NCI-H2107 treated with DMSO at 0.1 percent for 48 hours (cell line): ENCODE data around the gene EMID1.

Experiments
- DNase-seq: peaks from one replicate; lab custom pipeline; 2025; ENCODE audit not compliant: unreplicated experiment; lab: John Stamatoyannopoulos, UW

EMID1 gene

DNA sequence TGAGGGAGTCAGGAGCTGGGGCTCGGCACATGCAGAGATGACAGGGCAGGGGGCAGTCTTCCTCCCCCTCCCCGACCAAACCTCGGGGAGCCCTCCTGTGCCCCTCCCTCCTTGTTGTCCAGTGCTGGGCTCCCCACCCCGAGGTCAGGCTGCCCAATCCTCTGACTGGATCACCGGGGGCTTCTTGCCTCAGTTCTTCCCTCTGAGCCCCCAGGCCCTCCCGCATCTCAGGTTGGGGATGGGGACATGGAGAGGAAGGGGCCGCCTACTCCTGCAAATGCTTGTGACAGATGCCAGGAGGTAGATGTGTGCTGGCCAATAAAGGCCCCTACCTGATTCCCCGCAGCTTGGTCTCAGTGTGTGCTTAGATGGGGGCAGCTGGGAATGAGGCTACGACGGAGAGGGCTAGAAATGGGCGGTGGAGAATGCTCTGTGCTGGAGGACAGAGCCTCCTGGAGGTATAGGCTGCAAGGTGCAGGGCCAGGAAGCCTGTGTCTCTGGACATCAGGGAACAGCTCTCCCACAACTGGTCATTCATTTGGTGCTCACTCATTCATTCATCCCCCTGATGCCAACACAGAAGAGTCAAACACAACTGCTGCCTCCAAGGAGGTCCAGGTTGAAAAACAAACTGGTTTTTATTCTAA is 53.7 kb downstream of the EMID1 start:
- no peak for DNase-seq

DNA sequence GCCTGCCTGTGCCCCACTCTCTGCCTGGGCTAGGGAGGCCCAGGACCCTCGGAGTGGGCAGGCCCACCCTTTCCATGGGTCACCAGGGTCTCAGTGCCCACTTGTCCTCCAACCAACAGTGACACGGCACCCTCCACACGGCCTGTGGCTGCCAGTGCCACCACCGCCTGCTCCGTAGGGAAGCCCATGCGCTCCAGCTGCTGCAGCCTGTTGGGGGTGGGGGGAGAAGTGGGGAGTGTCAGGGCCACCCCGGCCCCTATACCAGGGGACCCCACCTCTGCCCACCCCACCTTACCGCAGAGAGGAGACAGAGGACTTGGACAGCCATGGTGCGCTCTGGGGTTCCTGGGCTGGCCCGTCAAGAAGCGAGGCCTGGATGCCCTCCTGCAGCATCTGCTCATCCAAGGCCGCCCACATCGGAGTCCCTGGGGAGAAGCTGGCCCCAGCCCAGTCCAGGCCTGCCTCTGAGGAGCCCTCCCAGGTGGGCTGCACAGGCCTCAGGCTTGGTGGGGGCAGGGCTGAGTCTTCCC is 54.4 kb downstream of the EMID1 start:
- no peak for DNase-seq

GRCh38 chr22:29260601-29261315 is 55.1 kb downstream of the EMID1 start:
- DNase-seq: no peak

DNA sequence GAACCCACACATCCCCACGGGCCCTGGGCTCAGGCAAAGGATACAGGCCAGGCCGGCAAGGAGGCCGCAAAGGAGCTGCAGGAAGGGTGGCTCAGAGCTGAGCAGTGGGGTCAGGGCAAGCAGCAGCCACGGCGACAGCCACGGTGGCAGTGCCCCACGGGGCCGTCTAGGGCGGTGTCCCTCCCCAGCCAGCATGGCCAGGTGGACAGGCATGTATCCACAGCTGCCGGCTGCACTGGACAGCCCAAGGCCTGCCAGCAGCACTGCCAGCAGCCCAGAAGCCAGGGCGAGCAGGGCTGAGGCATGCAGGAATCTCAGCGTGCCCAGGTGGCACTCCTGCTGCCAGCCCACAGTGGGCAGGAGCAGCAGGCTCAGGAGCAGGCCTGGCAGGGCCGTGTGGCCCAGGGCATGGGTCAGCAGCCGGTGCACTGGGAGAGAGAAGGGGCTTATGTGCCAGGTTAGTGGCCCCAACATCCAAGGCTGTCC is 58.1 kb downstream of the EMID1 start:
- no peak for DNase-seq

GRCh38 chr22:29265305-29265704 is 59.6 kb downstream of the EMID1 start:
- DNase-seq: no peak

- no peak for DNase-seq
Observed at GRCh38 chr22:29265929-29266328, 60.2 kb downstream of the EMID1 start.

GRCh38 chr22:29266564-29267461 is 61.1 kb downstream of the EMID1 start:
- DNase-seq: no peak

DNA sequence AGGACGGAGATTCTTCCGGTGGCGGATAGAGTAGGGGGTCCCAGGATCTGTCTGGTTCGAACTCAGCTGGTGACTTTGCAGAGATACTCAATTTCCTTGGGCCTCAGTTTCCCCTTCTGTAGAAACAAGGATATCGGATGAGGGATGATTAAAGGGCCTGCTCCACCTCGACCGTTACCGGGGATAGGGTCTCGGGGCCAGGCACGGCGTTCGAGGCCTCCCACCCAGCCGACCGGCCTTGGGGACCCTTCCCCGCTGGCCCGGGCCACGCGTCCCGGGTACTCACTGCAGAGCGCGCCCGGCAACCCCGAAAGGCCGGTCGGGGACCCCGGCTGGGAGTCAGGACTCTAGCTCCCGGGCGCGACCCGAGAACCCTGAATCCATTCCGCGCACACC is 61.8 kb downstream of the EMID1 start:
- no peak for DNase-seq

DNA sequence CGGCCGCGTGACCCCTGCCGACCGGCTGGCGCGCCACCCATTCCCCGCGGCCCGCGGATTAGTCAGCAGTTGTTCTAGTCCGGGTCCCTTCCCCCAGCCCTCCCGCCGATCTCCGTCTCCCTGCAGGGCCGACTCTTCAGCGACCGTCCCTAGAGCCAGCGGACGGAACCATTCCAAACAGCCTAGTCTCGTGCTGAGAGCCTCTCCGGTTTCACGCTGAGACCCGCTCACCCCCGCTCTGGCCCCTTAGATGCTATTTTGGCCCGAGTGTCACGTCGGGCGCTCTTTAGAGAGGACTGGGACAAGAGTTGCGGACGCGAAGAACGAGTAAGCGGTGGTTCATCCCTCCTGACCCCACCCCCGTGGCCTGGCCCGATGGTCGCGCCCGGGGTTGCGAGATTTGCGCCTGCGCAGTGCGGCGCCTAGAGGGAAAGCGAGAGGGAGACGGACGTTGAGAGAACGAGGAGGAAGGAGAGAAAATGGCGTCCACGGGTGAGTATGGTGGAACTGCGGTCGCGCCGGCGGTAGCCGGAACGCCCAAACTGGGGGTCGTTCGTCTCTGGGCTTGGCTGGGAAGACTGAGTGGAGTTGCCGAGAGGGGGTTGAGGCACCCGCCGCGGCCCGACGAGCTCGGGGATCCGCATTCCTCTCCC is 62.3 kb downstream of the EMID1 start, which contains the start of the genes EWSR1 and RHBDD3:
EWSR1 (plus strand) TSS at position 411 of the 653 bp plus-strand sequence; CDS start at position 480, 69 bp downstream.
RHBDD3 (minus strand) TSS at position 124 of the 653 bp plus-strand sequence. CDS start 2,355 bp downstream, outside the sequence.
- peak; percentile 72 for DNase-seq

DNA sequence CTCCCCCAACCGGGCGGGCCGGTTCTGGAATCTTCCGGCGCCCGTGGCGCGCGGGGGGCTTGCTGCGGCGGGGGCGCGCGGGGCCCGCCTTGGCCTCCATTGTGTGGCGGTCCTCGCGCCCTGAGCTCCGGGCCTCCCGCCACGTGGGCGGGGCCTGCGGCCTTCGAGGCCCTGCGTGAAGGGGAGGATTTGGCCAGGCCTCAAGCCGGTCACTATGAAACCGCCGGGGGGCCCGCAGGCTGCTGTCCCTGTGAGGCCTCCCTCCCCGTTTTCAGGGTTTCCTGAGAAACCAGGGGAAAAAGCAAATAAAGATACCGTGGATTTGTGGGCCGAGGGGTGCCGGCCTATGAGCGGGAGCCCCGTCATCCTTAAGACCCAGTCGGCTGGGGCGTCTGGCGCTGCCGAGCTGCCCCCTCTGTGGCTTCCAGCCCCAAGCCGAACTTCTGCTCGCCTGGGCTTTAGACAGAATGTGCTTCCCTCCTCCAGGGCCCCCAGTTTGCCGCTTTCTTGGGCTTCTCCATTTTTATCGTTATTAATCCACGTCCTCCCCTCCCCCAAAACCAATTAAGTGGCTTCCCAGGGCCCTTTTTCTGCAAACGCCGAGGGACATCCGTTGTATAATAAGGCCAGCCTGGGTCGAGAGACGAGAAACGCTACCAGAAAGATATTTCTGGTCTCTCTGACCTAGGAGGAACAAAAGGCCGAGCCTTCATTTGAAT is 63.0 kb downstream of the EMID1 start:
- DNase-seq: no peak

GRCh38 chr22:29269230-29269604 is 63.5 kb downstream of the EMID1 start:
- DNase-seq: no peak

GRCh38 chr22:29269731-29270474 is 64.2 kb downstream of the EMID1 start:
- no peak for DNase-seq

DNA sequence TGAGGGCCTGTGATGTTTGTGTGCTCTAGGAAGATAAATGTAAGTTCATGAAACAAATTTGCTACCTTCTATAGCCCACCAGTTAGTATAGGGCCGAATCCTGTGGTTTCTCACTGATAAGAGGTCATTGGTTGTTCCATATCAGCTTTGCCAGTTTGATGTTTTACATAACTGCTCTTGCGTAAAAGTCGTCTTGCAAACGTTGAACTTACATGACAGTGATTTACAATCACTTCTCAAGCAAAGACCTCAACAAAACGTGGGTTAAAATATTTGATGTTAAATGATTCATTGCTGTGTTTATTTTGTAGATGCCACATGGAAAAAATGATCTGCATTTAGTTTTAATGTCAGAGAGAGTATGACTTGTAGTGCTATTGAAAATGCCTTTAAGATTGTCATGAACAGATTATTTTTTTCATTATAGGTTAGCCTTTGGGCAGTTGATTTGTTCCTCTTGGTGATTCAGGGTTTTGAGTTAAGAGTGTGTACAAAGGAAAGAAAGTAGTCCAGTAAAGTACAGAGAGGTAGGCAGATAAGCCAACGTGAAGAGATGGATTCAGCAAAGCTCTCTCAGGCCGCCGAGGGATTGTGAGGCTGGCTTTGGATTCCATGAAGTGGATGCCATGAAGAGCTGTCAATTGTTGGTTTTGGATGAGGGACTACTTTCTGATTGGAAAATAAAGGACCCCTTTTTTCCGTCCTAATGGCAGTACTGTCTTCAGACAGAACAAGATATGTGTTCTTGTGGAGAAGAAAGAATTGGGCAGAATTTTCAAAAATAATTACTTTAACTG is 65.0 kb downstream of the EMID1 start:
- DNase-seq: no peak

GRCh38 chr22:29272624-29273023 is 66.9 kb downstream of the EMID1 start:
- DNase-seq: no peak

DNA sequence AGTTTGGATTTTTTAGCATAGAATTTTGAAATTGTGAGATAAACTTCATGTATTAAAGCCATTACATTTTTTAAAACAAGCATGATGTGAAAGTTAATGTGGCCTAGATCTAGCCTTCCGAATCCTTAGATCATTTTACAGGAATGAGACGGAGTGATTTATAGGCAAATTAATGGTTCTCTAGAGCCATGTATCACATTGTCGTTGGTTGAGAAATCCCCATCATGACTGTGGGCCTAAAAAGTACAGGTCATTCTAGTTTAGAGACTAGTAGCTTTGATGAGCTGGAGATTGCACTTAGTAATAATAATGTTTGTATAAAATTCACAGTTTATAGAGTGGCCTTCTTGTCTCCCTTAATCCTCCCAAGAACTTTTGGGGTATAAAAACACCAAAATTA is 69.5 kb downstream of the EMID1 start:
- no peak for DNase-seq

DNA sequence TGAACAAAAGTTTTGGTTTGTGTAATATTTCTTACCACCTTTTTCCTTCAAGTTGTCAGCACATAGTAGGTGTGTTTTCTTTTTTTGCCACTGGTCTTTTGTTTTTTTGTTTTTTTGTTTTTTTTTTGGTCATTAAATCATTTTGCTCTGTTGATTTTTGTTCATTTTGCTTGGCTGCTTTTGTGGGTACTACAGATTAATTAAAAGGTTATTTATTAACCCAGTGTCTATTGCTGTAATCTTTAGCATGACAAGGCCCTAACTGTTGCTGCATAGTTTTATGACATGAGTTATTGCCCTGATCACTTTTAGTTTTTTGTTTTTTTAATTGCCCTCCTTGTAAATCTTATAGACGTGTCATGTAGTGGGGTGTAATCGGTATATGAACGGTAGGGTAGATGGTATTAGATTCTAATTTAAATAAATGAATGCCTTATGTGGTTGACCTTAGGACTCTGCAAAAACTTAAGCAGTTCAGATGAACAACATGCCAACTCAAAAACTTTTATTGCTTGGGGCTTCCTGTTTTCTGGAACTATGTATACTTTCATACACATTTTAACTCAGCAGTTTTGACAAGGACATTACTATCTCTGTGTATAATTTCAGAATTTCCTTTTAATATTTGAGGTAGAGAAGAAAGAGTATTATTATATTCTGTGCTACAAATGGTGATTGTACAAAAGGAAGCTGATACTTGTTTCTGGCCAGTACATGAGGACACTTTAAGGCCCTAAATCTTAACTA is 70.3 kb downstream of the EMID1 start:
- DNase-seq: no peak

DNA sequence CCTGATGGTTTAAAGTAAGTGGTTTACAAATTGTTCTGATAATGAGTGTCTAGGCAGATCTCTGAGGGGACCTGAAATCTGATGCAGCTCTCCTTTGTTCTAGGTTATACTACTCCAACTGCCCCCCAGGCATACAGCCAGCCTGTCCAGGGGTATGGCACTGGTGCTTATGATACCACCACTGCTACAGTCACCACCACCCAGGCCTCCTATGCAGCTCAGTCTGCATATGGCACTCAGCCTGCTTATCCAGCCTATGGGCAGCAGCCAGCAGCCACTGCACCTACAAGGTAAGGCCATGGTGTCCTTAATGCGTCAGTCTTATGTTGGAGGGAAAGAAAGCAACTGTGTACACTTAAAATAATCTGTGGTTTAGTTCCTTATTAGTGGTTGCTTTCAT is 72.2 kb downstream of the EMID1 start:
- DNase-seq: no peak

- DNase-seq: no peak
Observed at GRCh38 chr22:29284196-29284595, 78.5 kb downstream of the EMID1 start.
